Measurements from ENCODE around the gene PCSK6. TPM values are rescaled to one million over a fixed set of nuclear protein-coding genes. Genes with fewer than 3 reads are reported as not detected.

PCSK6 gene
- total RNA-seq, 4 donors from 2014 or later = 10.6 to 98.2 (median 12.8) TPM

GRCh38 chr15:101432982-101433381 is 56.5 kb downstream of the PCSK6 start:
- H3K27me3 ChIP-seq = no peaks in the 10 kb centered on the region
- H3K36me3 ChIP-seq = no peaks in the 10 kb centered on the region
- H3K9me3 ChIP-seq = no peaks in the 10 kb centered on the region
- no peak overlapping the region for H3K4me3 ChIP-seq
- TF ChIP-seq, protein P1, sequence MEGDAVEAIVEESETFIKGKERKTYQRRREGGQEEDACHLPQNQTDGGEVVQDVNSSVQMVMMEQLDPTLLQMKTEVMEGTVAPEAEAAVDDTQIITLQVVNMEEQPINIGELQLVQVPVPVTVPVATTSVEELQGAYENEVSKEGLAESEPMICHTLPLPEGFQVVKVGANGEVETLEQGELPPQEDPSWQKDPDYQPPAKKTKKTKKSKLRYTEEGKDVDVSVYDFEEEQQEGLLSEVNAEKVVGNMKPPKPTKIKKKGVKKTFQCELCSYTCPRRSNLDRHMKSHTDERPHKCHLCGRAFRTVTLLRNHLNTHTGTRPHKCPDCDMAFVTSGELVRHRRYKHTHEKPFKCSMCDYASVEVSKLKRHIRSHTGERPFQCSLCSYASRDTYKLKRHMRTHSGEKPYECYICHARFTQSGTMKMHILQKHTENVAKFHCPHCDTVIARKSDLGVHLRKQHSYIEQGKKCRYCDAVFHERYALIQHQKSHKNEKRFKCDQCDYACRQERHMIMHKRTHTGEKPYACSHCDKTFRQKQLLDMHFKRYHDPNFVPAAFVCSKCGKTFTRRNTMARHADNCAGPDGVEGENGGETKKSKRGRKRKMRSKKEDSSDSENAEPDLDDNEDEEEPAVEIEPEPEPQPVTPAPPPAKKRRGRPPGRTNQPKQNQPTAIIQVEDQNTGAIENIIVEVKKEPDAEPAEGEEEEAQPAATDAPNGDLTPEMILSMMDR (IDR thresholded peaks at IDR 0.05) = no peak
- no peak for TF ChIP-seq POLR2A (IDR thresholded peaks at IDR 0.05)
- H3K27ac ChIP-seq = no peak overlapping the region
- no peaks in the 10 kb centered on the region for H3K4me1 ChIP-seq
- DNase-seq = no peak

DNA sequence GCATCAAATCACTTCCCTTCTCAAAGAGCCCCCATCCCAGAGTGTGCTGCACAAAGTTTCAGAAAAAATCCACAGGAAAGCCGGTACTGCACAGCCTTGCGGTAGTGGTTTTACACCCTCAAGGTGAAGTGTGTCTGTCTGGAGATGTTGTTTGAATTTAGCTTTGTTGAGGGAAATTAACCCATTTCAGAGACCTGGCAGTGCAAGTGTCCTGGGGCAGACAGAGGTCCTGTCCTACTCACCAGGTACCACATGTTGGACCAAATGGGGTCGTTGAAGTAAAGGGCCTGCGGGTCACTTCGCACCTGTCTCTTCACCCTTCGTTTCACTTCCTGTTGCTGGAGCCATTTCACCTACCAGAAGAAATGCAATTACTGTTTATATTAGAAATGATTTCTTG is 57.8 kb downstream of the PCSK6 start:
- no peak overlapping the region for H3K4me3 ChIP-seq
- DNase-seq = no peak
- TF ChIP-seq, protein P1 (IDR thresholded peaks at IDR 0.05) = no peak
- no peak for TF ChIP-seq POLR2A (IDR thresholded peaks at IDR 0.05)
- no peaks in the 10 kb centered on the region for H3K36me3 ChIP-seq
- H3K4me1 ChIP-seq = no peaks in the 10 kb centered on the region
- H3K9me3 ChIP-seq = no peaks in the 10 kb centered on the region
- no peaks in the 10 kb centered on the region for H3K27me3 ChIP-seq
- H3K27ac ChIP-seq = no peak overlapping the region

GRCh38 chr15:101431301-101431700 is 58.2 kb downstream of the PCSK6 start:
- H3K9me3 ChIP-seq = no peaks in the 10 kb centered on the region
- no peaks in the 10 kb centered on the region for H3K27me3 ChIP-seq
- no peak for DNase-seq
- no peak overlapping the region for H3K27ac ChIP-seq
- no peak for TF ChIP-seq POLR2A (IDR thresholded peaks at IDR 0.05)
- TF ChIP-seq, protein P1 (IDR thresholded peaks at IDR 0.05) = no peak
- no peaks in the 10 kb centered on the region for H3K4me1 ChIP-seq
- H3K4me3 ChIP-seq = no peak overlapping the region
- no peaks in the 10 kb centered on the region for H3K36me3 ChIP-seq

DNA sequence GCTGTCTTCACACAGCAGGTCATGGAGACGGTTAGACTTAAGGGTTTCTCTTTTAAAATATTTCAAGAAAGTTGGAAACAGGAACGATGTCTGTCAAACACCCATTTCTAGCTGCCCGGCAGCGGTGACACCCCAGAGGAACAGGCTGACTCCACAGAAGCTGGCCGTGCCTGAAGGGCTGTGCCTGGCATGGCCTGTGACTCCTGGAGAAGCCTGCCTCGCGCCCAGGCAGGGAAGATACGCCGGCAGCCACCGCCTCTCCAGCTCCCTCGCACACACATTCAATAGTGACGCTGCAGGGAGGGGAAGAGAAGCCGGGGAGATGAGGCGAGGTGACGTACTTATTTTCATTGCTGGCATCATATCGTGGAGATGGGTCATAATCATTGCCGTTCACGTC is 59.9 kb downstream of the PCSK6 start:
- Histone ChIP-seq H3K9me3 (no peaks in the 10 kb centered on the region), H3K4me1 (no peaks in the 10 kb centered on the region), H3K27me3 (no peaks in the 10 kb centered on the region), H3K36me3 (no peaks in the 10 kb centered on the region), H3K4me3 (no peak overlapping the region), H3K27ac (no peak overlapping the region)
- no peak for DNase-seq
- no peak for TF ChIP-seq POLR2A (IDR thresholded peaks at IDR 0.05)
- TF ChIP-seq, protein P1 (IDR thresholded peaks at IDR 0.05) = no peak

GRCh38 chr15:101429191-101429590 is 60.3 kb downstream of the PCSK6 start:
- TF ChIP-seq POLR2A (IDR thresholded peaks at IDR 0.05) = no peak
- TF ChIP-seq, protein P1 (IDR thresholded peaks at IDR 0.05) = no peak
- Histone ChIP-seq H3K36me3 (no peaks in the 10 kb centered on the region), H3K4me3 (no peak overlapping the region), H3K27ac (no peak overlapping the region), H3K4me1 (no peaks in the 10 kb centered on the region), H3K9me3 (no peaks in the 10 kb centered on the region), H3K27me3 (no peaks in the 10 kb centered on the region)
- DNase-seq = no peak

- H3K4me1 ChIP-seq = no peaks in the 10 kb centered on the region
- H3K9me3 ChIP-seq = no peaks in the 10 kb centered on the region
- DNase-seq = no peak
- H3K27me3 ChIP-seq = no peaks in the 10 kb centered on the region
- no peak overlapping the region for H3K4me3 ChIP-seq
- no peak for TF ChIP-seq POLR2A (IDR thresholded peaks at IDR 0.05)
- TF ChIP-seq, protein P1 (IDR thresholded peaks at IDR 0.05) = no peak
- H3K36me3 ChIP-seq = no peaks in the 10 kb centered on the region
- no peak overlapping the region for H3K27ac ChIP-seq
Observed at GRCh38 chr15:101428758-101429157, 60.7 kb downstream of the PCSK6 start.

All from Peyer's patch (tissue), 4 donors.